H1 (cell line): ENCODE data around the gene OR1S2. TPM values are rescaled to one million over a fixed set of nuclear protein-coding genes. Genes with fewer than 3 reads are reported as not detected.

ENCODE experiments used
- CHD7 ChIP-seq: fragments of 300-600 bp; sonication (generic); IDR thresholded peaks from 2 replicates; pipeline ENCODE4 v1.7.1; 2012; ENCODE audit warnings: low read length, moderate library complexity, mild to moderate bottlenecking, inconsistent platforms; ENCODE audit not compliant: insufficient replicate concordance
- CTBP2 ChIP-seq: IDR thresholded peaks from 2 replicates; pipeline ENCODE4 v1.7.0; 2011; ENCODE audit warnings: borderline replicate concordance, mild to moderate bottlenecking, moderate library complexity, mixed read lengths, low read length; ENCODE audit not compliant: insufficient read depth, insufficient read length
- GTF2F1 ChIP-seq: IDR thresholded peaks from 2 replicates; pipeline ENCODE4 v1.6.1; 2012; ENCODE audit warnings: low read depth, low read length, improper control_type of control experiment, borderline replicate concordance
- HDAC2 ChIP-seq, 2 experiments: fragments of 300-600 bp in 1 of 2; sonication (generic) in 1 of 2; IDR thresholded peaks; 2 replicates each; pipeline ENCODE4 v1.6.1; 2011 to 2012; ENCODE audit warnings: low read depth in 2 of 2, low read length in 2 of 2, mild to moderate bottlenecking in 2 of 2, moderate library complexity in 2 of 2, borderline replicate concordance in 1 of 2, inconsistent platforms in 1 of 2
- POLR2AphosphoS5 ChIP-seq: IDR thresholded peaks from 2 replicates; pipeline ENCODE4 v1.6.1; 2011; ENCODE audit warnings: low read depth, low read length
- POU5F1 ChIP-seq: IDR thresholded peaks from 2 replicates; pipeline ENCODE4 v1.6.1; 2011; ENCODE audit warnings: low read depth, mild to moderate bottlenecking, low read length, moderate library complexity
- RFX5 ChIP-seq: IDR thresholded peaks from 2 replicates; pipeline ENCODE4 v1.6.1; 2011; ENCODE audit warnings: low read depth, low read length, improper control_type of control experiment, borderline replicate concordance
- RXRA ChIP-seq: IDR thresholded peaks from 2 replicates; pipeline ENCODE4 v1.6.1; 2011; ENCODE audit warnings: low read depth, mild to moderate bottlenecking, low read length, moderate library complexity; ENCODE audit not compliant: insufficient read depth
- SIRT6 ChIP-seq: IDR thresholded peaks from one replicate; pipeline ENCODE4 v1.7.1; 2012; ENCODE audit warnings: low read length, inconsistent platforms
- YY1 ChIP-seq: IDR thresholded peaks from 2 replicates; pipeline ENCODE4 v1.6.1; 2011; ENCODE audit warnings: low read depth, mild to moderate bottlenecking, low read length
- polyA plus RNA-seq, 7 experiments: library from polyadenylated mRNA; depleted of rRNA in 3 of 7; stranded (reverse) in 5 of 7; unstranded in 2 of 7; fragments of >200 nt in 5 of 7; fragments of 200-250 nt in 2 of 7; gene quantifications; 1 replicate in 5 of 7; 2 replicates in 1 of 7; 4 replicates in 1 of 7; pipeline versions ENCODE4 v1.2.1 to v1.2.3, GENCODE V29; 2011 to 2013; ENCODE audit warnings: missing spikeins in 2 of 7, mixed read lengths in 2 of 7
- total RNA-seq: library from RNA; stranded (reverse); fragmentation: NEBNext Ultra II Directional; extraction: Animal tissue kit (Norgen Biotek cat#: 25700); gene quantifications from 2 replicates; pipeline ENCODE4 v1.2.1, GENCODE V29; 2021

The OR1S2 gene
- total and polyA plus RNA-seq, 2 of the 8 experiments (the other 6 are each of a cell fraction or from before 2014, with no cell fraction given), result not detected

GRCh38 chr11:58165504-58166106, 38.3 kb downstream of the OR1S2 start (continued):
- TF ChIP-seq HDAC2 (IDR thresholded peaks at IDR 0.05; ENCODE audit: borderline replicate concordance in 1 of 2, low read depth in 2 of 2, low read length in 2 of 2) (no peak), SIRT6 (no peak), RXRA (no peak), CTBP2 (no peak), RFX5 (no peak), GTF2F1 (no peak), CHD7 (no peak), POU5F1 (no peak), POLR2AphosphoS5 (no peak), YY1 (no peak)
